ENCODE measurements around the gene PARVA. TPM values are rescaled to one million over a fixed set of nuclear protein-coding genes. Genes with fewer than 3 reads are reported as not detected.

PARVA gene
- total RNA-seq, 1 donor from 2014 or later: 45.9 TPM

DNA sequence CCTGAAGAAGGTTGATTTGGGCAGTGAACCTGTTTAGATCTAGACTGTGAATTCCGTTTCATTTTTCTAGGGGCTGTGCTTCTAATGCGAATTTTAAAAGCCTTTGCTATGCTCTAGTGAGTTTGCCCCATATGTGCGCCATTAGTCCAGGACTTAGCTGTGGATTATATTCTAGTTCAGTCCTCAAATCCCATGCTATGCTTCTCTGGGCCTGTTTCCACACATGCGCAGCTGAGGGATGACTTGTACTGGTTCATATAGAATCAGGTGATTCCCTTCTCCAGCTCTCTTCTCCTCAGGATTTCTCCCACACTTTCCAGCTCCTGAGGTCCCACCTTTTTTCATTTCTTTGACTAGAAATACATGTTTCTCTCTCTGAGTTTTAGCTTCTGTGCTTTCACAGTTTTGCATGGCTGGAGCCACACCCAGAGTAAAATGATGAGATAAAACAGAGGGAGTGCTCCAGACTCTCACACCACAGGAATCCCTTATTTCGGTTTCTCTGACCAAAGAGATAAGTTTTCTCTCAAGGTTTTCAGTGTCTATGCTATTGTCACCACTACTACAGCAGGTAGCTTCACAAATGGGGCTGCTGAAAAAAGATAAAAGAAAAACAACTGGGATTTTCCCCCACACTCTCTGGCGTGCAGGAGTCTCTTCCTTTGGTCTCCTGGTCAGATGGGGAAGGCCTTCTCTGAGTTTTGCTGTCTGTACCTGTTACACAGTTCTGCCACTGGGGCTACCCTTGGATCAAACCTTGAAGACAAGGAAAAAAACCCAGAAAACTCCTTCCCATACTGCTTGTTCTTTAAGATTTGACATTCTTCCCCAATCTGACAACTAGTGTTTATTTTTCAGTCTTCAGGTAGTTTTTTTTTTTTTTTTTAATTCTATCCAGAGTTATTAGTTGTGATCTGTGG lies 200.6 kb downstream of the PARVA start:
- DNase-seq (ENCODE audit: low read depth): no peak
- TF ChIP-seq, protein P1, sequence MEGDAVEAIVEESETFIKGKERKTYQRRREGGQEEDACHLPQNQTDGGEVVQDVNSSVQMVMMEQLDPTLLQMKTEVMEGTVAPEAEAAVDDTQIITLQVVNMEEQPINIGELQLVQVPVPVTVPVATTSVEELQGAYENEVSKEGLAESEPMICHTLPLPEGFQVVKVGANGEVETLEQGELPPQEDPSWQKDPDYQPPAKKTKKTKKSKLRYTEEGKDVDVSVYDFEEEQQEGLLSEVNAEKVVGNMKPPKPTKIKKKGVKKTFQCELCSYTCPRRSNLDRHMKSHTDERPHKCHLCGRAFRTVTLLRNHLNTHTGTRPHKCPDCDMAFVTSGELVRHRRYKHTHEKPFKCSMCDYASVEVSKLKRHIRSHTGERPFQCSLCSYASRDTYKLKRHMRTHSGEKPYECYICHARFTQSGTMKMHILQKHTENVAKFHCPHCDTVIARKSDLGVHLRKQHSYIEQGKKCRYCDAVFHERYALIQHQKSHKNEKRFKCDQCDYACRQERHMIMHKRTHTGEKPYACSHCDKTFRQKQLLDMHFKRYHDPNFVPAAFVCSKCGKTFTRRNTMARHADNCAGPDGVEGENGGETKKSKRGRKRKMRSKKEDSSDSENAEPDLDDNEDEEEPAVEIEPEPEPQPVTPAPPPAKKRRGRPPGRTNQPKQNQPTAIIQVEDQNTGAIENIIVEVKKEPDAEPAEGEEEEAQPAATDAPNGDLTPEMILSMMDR (IDR thresholded peaks at IDR 0.05; ENCODE audit: insufficient read depth, low read length, poor library complexity, severe bottlenecking): no peak
- no peaks in the 10 kb centered on the region for H3K27me3 ChIP-seq (ENCODE audit: control insufficient read depth, insufficient read depth, low read length)
- no peak overlapping the region for H3K4me3 ChIP-seq (ENCODE audit: low read depth, low read length)
- H3K36me3 ChIP-seq (ENCODE audit: control insufficient read depth, insufficient read depth, low read length): no peaks in the 10 kb centered on the region

DNA sequence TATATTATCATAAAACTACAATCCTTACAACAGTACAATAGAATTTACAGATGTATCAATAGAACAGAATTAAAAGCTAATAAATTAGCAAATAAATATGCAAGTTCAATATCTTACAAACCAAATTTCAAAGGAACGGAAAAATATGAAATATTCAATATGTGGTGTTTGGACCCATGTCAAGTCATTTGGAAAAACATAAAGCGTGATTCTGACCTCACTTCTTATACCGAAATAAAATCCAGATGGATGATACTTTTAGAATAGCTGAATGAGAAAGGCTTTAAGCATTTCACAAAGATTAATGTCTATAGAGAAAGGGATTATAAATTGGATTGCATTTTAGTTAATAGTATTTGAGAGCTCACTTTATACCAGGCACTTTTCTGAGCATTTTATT lies 204.0 kb downstream of the PARVA start:
- TF ChIP-seq, protein P1 (IDR thresholded peaks at IDR 0.05; ENCODE audit: insufficient read depth, low read length, poor library complexity, severe bottlenecking): no peak
- H3K27me3 ChIP-seq (ENCODE audit: control insufficient read depth, insufficient read depth, low read length): no peaks in the 10 kb centered on the region
- no peaks in the 10 kb centered on the region for H3K36me3 ChIP-seq (ENCODE audit: control insufficient read depth, insufficient read depth, low read length)
- no peak for DNase-seq (ENCODE audit: low read depth)
- no peak overlapping the region for H3K4me3 ChIP-seq (ENCODE audit: low read depth, low read length)

DNA sequence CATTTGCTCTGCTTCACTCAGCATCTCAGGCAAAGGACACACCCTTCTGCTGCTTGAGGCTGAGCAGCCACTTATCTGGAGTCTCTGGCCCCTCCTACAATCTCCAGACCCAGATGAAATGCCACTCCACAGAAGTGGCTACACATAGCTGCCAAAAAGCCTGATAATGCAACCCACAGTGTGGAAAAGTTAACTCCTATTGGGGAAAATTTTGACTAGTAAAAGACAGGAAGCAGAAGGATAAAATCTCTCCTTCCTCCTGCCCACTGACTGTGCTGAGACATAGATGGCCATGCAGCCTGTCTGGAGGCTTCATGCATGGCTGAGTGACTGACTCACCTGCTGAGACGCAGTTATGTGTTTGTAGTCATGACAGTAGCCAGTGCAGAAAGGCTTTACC lies 204.6 kb downstream of the PARVA start:
- peak; percentile 95 for DNase-seq (ENCODE audit: low read depth)
- TF ChIP-seq, protein P1 (IDR thresholded peaks at IDR 0.05; ENCODE audit: insufficient read depth, low read length, poor library complexity, severe bottlenecking): no peak

More for the DNA sequence above, 204.6 kb downstream of the PARVA start:
- Histone ChIP-seq H3K4me3 (ENCODE audit: low read depth, low read length) (no peak overlapping the region), H3K27me3 (ENCODE audit: control insufficient read depth, insufficient read depth, low read length) (no peaks in the 10 kb centered on the region), H3K36me3 (ENCODE audit: control insufficient read depth, insufficient read depth, low read length) (no peaks in the 10 kb centered on the region)
